Esophagus squamous epithelium (tissue), 5 donors: ENCODE data around the gene TGM5. TPM values are rescaled to one million over a fixed set of nuclear protein-coding genes. Genes with fewer than 3 reads are reported as not detected.

Experiments
- DNase-seq: peaks from one replicate; lab custom pipeline; 2025; lab: John Stamatoyannopoulos, UW
- H3K27ac ChIP-seq, 4 donors: fragments of 200-600 bp; sonication (generic); one replicate each; pipeline ENCODE4 v1.5.1; 2016 to 2019; ENCODE audit warnings: mild to moderate bottlenecking in 1 of 4
- H3K27me3 ChIP-seq, 4 donors: fragments of 200-600 bp; sonication (generic); 1 replicate in 3 of 4; 2 replicates in 1 of 4; pipeline versions ENCODE4 v1.5.1 to v1.6.0; 2017 to 2021; ENCODE audit warnings: antibody characterized with exemption in 1 of 4
- H3K36me3 ChIP-seq, 3 donors: fragments of 200-600 bp; sonication (generic); one replicate each; pipeline ENCODE4 v1.5.1; 2016 to 2019
- H3K4me1 ChIP-seq, 3 donors: fragments of 200-600 bp; sonication (generic); one replicate each; pipeline ENCODE4 v1.5.1; 2017 to 2019
- H3K4me3 ChIP-seq, 4 donors: fragments of 200-600 bp; sonication (generic); 1 replicate in 3 of 4; 2 replicates in 1 of 4; pipeline ENCODE4 v1.5.1; 2016 to 2019; ENCODE audit warnings: mild to moderate bottlenecking in 2 of 4, moderate library complexity in 1 of 4
- H3K9me3 ChIP-seq, 3 donors: fragments of 200-600 bp; sonication (generic); one replicate each; pipeline ENCODE4 v1.5.1; 2016 to 2019
- POLR2A ChIP-seq, 4 donors: fragments of 450-650 bp; IDR thresholded peaks; one replicate each; pipeline ENCODE4 v1.6.1; 2017; ENCODE audit warnings: antibody characterized with exemption in 4 of 4, mild to moderate bottlenecking in 4 of 4, moderate library complexity in 3 of 4
- whole genome bisulfite sequencing, 2 donors: methylation state at CpG; one replicate each; pipeline ENCODE4 v1.1.5; 2018; 5-methylcytosine and 5-hydroxymethylcytosine counted together
- intact Hi-C: fragments of 100-400 bp; cut with DNase I; formaldehyde crosslinking; loops from one replicate; pipeline ENCODE4 v1.15.0; 2022
- small RNA-seq, 4 donors: library from RNA; depleted of rRNA; stranded (forward); fragments of <200 nt; gene quantifications; one replicate each; pipeline ENCODE3, GENCODE V24; 2016
- total RNA-seq, 4 donors: library from RNA; depleted of rRNA; stranded (reverse); fragments of >200 nt; gene quantifications; one replicate each; pipeline ENCODE4 v1.1.0, GENCODE V29; 2016
- TF ChIP-seq, protein P1 (sequence below), 6 experiments: fragments of 450-650 bp in 4 of 6; fragments of 200-600 bp in 2 of 6; sonication (generic) in 2 of 6; IDR thresholded peaks; one replicate each; pipeline ENCODE4 v1.5.1; 2016 to 2019; ENCODE audit warnings: antibody characterized with exemption in 6 of 6, mild to moderate bottlenecking in 4 of 6, moderate library complexity in 4 of 6
- donor health status: DM: yes; HTN: yes; CAD: no.

The TGM5 gene
- total RNA-seq, 4 donors from 2014 or later = 6.7 to 36.1 (median 15.6) TPM

- H3K9me3 ChIP-seq = no peaks in the 10 kb centered on the region
- H3K27ac ChIP-seq = peak within 1 kb of the TSS; percentile 87 to 96 (median 95)
- H3K36me3 ChIP-seq = peaks cover 0 to 26% (median 7%) of the 10 kb centered on the region in 3 donors
- peak within 1 kb of the TSS; percentile 70 to 91 (median 78) for H3K4me3 ChIP-seq
- 0 to 2% methylated on average over 5 to 10 of the region's 69 CpGs for WGBS, 2 donors
- H3K4me1 ChIP-seq = peaks cover 0 to 56% (median 14%) of the 10 kb centered on the region in 3 donors
- H3K27me3 ChIP-seq = no peaks in the 10 kb centered on the region
- intact Hi-C loops = no loop called here
- TF ChIP-seq, protein P1, sequence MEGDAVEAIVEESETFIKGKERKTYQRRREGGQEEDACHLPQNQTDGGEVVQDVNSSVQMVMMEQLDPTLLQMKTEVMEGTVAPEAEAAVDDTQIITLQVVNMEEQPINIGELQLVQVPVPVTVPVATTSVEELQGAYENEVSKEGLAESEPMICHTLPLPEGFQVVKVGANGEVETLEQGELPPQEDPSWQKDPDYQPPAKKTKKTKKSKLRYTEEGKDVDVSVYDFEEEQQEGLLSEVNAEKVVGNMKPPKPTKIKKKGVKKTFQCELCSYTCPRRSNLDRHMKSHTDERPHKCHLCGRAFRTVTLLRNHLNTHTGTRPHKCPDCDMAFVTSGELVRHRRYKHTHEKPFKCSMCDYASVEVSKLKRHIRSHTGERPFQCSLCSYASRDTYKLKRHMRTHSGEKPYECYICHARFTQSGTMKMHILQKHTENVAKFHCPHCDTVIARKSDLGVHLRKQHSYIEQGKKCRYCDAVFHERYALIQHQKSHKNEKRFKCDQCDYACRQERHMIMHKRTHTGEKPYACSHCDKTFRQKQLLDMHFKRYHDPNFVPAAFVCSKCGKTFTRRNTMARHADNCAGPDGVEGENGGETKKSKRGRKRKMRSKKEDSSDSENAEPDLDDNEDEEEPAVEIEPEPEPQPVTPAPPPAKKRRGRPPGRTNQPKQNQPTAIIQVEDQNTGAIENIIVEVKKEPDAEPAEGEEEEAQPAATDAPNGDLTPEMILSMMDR (IDR thresholded peaks at IDR 0.05) = peak in 4 of 6 experiments; percentile 22 to 32 (median 26)
- TF ChIP-seq POLR2A (IDR thresholded peaks at IDR 0.05) = peak in 3 of 4 donors; percentile 60 to 89 (median 87)
- DNase-seq = peak; percentile 86
Measured at GRCh38 chr15:43185157-43186002, 81.3 kb downstream of the TGM5 start, which contains the start of gene CCNDBP1. Gene CCNDBP1, plus strand, starts transcription at chr15:43185403. Its CDS starts 96 bp downstream, at chr15:43185499.

DNA sequence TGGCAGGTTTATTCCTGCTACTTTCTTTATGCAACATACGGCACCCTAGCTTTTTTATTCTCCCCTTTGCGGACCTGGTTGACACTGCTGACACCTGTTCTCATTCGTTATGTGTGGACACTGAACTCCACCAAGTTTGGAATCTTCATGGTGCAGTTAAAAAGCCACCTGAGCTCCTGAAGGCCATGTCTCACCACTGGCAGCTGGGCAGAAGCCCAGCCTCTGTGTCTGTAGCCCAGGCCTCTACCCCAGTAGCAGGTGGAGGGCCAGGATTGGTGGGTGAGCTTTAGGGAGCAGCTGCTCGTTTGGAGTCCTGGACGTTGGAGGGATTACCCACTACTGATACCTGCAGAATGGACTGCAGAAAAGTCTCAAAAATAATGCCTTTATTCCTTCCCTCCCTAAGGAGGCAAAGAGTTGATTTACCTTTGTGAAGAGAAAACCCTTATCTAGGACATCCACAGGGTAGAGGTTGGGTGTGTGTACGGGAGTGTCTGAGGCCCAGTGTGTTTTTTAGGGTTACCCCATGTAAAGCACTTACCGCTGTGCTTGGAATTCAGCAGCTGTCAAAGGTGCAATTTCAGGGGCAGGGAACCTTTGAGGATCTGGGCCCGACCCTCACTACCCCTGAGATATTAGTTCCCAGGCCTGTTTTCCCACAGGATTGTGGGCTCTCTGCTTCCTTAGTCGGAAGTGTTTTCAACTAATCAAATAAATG lies 82.2 kb downstream of the TGM5 start:
- no peak for DNase-seq
- peak overlapping the region in 3 of 4 donors; percentile 72 to 91 (median 85) for H3K4me3 ChIP-seq
- TF ChIP-seq, protein P1 (IDR thresholded peaks at IDR 0.05) = no peak
- TF ChIP-seq POLR2A (IDR thresholded peaks at IDR 0.05) = no peak
- 66 to 67% methylated on average over 7 of the region's 9 CpGs for WGBS, 2 donors
- intact Hi-C loops = no loop called here
- H3K9me3 ChIP-seq = no peaks in the 10 kb centered on the region
- peak overlapping the region; percentile 87 to 96 (median 95) for H3K27ac ChIP-seq
- H3K27me3 ChIP-seq = no peaks in the 10 kb centered on the region
- H3K36me3 ChIP-seq = peaks cover 0 to 23% (median 0%) of the 10 kb centered on the region in 3 donors
- H3K4me1 ChIP-seq = peaks cover 0 to 51% (median 14%) of the 10 kb centered on the region in 3 donors

GRCh38 chr15:43183270-43183669 lies 83.5 kb downstream of the TGM5 start:
- H3K4me3 ChIP-seq = no peak overlapping the region
- H3K27me3 ChIP-seq = no peaks in the 10 kb centered on the region
- 64 to 74% methylated on average over 3 of the region's 3 CpGs for WGBS, 2 donors
- H3K27ac ChIP-seq = peak overlapping the region in 2 of 4 donors; percentile 87 to 96
- H3K36me3 ChIP-seq = peaks cover 0 to 22% (median 0%) of the 10 kb centered on the region in 3 donors
- intact Hi-C loops = no loop called here
- TF ChIP-seq, protein P1 (IDR thresholded peaks at IDR 0.05) = no peak
- no peak for TF ChIP-seq POLR2A (IDR thresholded peaks at IDR 0.05)
- peaks cover 0 to 47% (median 14%) of the 10 kb centered on the region in 3 donors for H3K4me1 ChIP-seq
- DNase-seq = no peak
- no peaks in the 10 kb centered on the region for H3K9me3 ChIP-seq

Small RNA genes lying within 50 kb of the gene (small RNA-seq; reads per million reads assigned to genes)
- 0 reads per million in 4 donors for gene RF00019

Other genes starting within 250 kb of the TGM5 start
- gene UBR1, start 160.9 kb downstream of the TGM5 start, total RNA-seq = 10 to 100 TPM in 2 of 4 donors, 1 to 10 TPM in 2; 9.3 to 22.3 (median 11.7) TPM
- gene TMEM62, start 133.3 kb downstream of the TGM5 start, total RNA-seq = 10 to 100 TPM; 15.8 to 49.2 (median 22.1) TPM
- 10 to 100 TPM; 36.5 to 78.4 (median 71.5) TPM for gene CCNDBP1, start 81.5 kb downstream of the TGM5 start, total RNA-seq
- not detected for gene EPB42, start 45.9 kb downstream of the TGM5 start, total RNA-seq
- gene TGM7, start 35.3 kb upstream of the TGM5 start, total RNA-seq = under 1 TPM in 1 of 4 donors, not detected in 3; 0.97 TPM
- gene LCMT2, start 63.6 kb upstream of the TGM5 start, total RNA-seq = 1 to 10 TPM; 5.2 to 8.1 (median 6.7) TPM
- 10 to 100 TPM; 11.1 to 30.4 (median 19.1) TPM for gene ZSCAN29, start 104.1 kb upstream of the TGM5 start, total RNA-seq
- 10 to 100 TPM; 12.7 to 21.2 (median 20.8) TPM for gene TUBGCP4, start 104.2 kb upstream of the TGM5 start, total RNA-seq
- 10 to 100 TPM; 11.9 to 27.6 (median 20.6) TPM for gene TP53BP1, start 226.2 kb upstream of the TGM5 start, total RNA-seq